GM19324 (cell line): ENCODE results near the gene TMEM154.

ENCODE experiments used
- ATAC-seq: cut with Tn5 transposase; IDR thresholded peaks from one replicate; pipeline ENCODE4 v1.9.1; 2021; ENCODE audit warnings: mild to moderate bottlenecking, moderate library complexity; ENCODE audit not compliant: unreplicated experiment, low FRiP score

TMEM154 gene

DNA sequence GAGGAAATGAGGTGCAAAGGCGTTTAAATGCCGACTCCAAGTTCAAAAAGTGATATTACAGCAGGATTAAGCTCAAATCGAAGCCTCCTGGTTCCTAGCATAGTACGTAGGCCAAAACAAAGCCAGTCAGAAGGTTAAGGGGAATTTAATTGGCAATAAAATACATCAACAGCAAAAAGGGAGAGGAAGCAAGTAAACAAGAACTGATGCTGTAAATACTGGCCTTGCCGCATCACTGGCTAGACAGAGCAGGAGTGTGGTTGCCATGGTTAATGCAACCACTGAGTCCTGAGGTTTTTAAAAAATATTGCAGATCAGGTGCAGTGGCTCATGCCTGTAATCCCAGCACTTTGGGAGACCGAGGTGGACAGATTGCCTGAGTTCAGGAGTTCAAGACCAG, 80.7 kb downstream of the TMEM154 start:
- ATAC-seq = no peak

DNA sequence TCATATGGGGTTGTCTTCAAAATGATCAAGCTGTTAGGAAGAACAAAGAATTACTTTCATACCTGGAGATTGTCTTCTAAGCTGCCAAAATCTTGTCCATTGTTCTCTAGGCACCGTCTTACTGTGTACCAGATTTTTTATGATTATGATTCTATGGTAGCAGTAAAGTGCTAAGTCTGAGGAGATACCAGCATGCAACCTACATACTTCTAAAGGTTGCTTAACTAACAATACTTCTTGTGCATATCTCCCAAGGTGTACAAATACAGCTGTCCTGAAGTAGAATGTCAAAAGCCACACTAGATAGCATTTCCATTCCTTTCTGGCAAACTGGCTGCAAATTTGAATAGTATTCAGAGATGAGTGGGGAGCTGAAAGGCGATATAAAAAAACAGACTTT, 81.3 kb downstream of the TMEM154 start:
- ATAC-seq = no peak

DNA sequence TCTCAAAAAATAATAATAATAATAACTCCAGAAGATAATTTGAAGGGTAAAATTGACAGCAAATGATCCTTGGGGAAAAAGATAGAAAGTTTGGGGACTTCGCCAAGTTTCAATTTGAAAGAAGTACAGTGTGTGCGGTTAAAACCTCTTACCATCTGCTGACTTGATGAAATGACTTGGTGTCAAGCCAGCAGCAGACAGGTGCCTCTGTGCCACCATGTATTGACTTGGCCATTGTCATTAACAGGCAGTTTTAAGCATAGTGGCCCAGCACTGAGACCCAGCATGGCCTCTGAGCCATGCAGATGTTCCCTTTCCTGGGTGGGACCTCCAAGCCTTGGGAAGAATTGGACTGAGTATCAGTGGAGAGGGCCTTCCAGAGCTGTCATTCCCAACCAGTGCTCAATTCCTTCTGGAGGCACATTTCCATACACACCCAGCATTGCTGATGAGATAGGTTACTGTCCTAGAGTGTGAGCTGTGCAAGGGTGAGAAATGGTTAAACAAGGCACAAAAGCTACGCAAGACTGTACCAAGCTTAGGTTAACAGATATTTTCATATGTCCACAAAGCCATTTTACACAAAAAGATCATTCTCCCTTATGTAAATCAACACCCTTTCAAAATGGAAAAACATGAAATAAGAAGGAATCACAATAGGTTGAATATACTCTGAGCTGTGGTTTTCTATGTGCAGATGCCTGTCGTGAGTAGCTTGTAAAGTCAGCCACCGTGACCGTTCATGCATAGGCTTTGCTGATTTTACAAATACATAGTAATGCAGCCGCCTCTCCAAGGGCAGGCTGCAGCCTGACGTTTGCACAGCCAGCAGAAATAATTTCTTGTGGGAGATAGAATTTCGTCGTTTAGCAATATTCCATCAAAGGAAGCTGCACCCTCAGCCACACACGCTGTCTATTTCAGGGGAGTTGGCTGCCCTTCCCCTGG, 84.5 kb downstream of the TMEM154 start:
- ATAC-seq = peak; percentile 67

DNA sequence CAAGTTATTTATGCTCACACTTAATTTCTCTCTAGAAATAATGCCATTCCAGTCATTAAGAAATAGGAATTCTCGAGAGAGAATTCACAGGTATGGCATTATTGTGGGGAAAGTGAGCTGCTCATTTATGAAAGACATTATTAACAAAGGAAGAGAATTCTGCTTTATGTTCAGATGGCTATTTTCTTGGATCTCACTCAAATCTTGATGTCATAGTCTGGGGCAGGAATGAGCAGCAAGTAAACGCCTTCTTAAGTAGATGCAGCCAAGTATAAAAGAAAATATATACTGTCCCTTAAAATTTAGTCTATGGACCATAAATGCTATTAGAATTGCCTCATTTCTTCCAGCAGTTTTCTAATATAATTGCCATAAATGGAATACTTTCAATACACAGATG, 85.7 kb downstream of the TMEM154 start:
- no peak for ATAC-seq

DNA sequence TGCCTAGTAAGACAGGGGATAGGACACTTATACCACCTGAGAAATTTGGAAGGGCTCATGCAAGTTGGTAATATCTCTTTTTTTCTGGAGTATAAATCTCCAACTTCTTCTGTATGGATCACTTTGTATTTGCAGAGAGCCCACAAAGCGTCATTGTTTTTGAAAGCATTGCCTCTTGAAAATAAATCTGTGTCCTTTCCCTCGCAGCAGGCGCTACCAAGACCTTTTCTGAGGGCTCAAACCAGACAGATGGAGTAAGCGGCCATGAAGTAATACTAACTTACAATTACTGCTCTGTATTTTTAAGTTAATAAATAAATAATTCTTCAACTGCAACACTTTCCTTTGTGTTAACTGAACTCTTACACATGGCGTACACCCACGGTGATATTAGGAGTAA, 87.9 kb downstream of the TMEM154 start:
- ATAC-seq = no peak

DNA sequence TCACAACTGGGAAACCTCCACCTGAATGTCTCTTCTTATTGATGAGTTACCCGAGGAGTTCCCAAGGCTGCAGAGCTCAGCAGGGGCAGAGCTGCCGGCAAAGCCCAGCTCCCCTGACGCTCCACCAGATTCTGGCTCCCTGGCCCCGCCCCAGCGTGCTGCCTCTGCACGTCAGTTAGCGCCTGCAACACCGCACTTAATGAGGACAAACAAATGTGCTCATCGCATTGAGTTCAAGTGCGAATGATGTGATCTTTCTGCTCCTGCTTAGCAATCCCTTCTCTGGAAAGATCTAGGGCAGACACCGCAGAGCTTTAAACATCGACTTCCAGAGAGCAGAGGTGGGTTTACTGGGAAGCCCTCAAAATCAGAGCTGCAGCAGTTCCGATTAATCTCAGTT, 88.4 kb downstream of the TMEM154 start:
- no peak for ATAC-seq

DNA sequence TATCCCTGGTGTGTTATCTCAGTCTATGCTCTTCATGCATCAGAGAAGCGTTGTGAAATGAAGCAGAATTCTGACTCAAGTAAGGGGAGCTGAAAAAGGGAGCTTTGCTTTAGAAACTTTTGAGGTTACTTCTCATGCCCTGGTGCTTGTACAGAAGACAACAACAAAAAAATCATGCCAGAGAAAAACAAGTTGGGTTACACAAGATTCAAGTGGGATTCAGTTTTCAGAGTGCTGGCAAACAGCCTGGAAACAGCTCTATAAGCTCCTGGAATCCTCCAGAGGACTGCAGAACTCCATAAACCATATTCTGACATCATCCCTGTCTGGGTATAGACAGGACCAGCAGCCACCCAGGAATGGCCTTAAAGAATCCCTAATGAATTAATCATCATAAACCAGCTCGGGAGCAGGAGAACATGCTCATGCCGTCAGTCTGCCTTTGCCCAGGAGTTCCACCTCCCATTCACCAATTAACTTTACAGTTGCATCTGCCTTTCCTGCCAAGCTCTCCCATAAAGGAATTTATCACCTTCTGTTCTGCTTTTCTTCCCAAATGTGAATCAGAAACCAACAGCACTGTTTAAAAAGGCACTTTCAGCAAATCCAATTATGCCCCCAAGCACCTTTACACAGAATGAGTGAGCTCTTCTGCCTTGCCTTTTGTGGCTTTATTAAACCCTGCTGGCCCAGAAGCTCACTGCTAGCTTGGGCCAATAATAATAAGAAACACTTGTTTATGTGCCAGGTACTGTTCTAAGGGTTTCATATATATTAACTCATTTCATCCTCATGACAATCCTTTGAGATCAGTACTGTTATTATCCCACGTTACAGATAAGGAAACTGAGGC, 89.4 kb downstream of the TMEM154 start:
- no peak for ATAC-seq

DNA sequence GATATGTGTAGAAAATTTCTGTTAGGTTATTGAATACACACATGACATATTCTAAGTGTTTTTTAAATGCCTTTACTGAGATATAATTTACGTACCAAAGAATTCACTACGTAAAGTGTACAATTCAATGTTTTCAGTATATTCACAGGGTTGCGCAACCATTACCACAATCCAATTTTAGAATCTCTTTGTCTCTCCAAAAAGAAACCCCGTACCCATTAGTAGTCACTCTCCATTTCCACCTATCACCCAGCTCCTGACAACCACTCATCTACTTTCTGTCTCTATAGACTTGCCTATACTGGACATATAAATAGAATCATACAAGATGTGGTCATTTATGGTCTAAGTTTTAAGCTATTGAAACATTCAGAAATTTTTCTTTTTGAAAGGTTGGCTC, 90.9 kb downstream of the TMEM154 start:
- ATAC-seq = no peak

DNA sequence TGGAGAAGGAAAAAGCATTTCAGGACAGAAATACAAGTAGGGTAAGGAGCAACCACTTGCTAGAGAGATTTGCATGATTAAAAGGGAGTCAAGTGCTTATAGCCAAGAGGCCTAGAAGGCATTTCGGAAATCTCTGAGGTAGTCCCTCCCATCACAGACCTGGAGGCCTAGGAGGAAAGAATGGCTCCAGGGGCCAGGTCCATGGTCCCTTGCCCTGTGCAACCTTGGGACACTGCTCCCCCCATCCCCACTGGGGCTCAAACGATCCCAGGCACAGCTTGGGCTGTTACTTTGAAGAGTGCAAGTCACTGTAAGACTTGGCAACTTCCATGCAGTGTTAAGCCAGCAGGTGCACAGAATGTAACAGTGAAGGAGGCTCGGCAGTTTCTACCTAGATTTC, 92.7 kb downstream of the TMEM154 start:
- no peak for ATAC-seq

DNA sequence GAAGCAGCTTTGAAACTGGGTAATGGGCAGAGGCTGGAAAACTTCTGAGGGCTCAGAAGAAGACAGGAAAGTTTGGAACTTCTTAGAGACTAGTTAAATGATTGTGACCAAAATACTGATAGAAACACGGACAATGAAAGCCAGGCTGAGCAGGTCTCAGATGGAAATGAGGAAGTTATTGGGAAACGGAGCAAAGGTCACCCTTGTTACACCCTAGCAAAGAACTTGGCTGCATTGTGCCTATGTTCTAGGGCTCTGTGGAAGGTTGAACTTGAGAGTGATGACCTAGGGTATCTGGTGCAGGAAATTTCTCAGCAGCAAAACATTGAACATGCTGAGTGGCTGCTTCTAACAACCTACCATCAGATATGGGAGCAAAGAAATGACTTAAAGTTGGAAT, 93.1 kb downstream of the TMEM154 start:
- ATAC-seq = no peak

DNA sequence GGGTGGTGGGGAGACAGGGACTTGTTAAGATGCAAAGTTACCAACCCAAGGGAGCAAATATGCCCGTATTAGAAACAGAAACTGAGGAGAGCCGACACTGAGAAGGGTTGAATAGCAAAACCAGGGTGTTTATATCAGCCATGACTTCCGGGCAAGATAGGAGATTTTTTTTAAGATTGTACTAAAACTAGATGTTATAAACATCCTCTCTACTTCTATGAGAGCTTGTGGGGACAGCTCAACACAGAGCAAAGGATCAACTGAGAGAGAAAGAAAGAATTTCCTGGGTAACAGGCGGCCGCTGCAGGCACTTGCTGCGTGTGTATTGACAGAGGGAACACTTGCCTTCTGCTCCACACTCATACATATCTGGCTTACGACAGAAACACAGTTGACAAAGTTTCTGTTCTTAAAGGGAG, 94.8 kb downstream of the TMEM154 start:
- peak; percentile 74 for ATAC-seq

DNA sequence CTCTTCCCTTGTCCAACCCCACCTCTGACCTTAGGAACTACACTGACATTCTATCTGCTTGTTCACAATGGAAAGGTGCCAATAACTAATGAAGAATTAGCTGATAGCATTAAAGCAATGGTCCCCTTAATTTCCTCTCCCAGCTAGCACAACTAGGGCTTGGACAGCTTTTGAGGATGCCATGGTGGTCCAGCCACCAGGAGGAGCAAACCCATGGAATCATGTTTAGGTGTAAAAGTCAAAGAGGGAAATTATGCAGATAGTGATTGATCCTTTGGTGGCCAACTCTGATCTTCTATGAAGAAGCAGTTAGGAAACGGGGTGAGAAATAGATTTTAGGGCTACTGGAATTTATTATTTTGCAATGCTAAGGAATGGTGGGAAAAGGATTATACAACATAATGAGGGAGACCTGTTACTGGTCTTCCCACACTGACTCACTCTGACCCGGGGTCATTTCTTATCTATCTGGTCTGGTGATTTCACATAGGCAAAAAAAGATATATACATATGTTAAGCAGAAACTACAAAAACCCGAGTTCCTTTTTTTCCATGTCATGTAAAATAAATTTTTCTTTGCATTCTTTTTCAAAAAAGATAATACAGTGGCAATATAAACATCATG, 98.1 kb downstream of the TMEM154 start:
- ATAC-seq = no peak

DNA sequence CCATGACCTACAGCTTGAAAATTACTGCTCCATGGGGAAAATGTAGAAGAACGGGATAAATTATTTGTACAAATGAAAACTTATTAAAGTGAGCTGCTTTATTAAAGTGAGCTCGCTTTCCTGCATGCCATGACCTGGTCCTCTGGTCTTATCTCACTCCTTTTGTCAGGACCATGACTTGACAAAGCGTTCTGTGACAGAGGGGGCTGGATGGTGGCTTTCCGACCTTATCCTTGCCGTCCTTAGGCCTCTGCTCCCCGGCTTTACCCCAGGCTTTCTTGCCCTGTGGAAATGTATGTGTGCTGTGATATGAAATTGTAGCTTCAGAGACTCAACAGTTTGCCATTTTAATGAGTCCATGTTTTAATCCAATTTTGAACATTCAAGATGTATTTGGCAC, 99.9 kb downstream of the TMEM154 start:
- no peak for ATAC-seq

DNA sequence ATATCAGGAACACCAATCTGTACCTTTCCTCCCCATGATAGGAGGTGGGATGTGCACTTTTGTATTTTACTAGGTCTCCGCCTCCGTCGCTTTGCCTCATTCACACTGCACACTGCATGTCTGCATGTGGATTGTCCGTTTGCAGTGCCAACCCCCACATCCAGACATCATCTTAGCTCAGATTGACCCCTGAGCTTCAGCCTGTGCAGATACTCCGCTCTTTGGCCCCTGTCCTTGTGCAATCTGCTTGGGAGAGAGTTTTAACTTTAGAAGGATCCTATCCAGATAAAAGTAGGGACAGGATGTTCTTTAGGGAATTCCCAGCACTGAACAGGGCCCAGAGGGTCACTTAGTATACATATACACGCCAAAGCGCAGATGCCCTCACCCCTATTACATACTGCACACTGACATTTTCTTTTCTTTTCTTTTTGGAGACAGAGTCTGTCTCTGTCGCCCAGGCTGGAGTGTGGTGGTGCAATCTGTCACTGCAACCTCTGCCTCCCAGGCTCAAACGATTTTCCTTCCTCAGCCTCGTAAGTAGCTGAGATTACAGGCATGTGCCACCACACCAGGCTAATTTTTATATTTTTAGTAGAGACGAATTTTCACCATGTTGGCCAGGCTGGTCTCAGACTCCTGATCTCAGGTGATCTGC, 100.6 kb downstream of the TMEM154 start:
- ATAC-seq = no peak

DNA sequence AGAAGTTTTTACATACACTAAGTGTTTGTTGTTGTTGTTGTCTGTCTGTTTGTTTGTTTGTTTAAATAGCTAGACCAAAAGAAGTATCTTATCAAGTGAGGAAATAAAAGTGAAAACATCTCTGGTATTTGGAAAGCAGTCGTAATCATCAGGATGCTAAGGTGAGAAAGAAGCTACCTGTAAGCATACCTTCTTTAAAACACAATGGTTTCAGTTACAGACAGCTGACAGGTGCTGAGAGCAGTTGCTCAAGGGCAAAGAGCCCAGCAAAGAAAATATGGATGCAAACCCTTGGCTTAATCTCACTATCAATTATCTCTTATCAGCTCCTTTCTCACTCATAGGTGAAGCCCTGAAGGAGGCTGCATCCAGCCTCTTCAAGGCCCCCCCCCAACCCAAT, 101.1 kb downstream of the TMEM154 start:
- no peak for ATAC-seq

DNA sequence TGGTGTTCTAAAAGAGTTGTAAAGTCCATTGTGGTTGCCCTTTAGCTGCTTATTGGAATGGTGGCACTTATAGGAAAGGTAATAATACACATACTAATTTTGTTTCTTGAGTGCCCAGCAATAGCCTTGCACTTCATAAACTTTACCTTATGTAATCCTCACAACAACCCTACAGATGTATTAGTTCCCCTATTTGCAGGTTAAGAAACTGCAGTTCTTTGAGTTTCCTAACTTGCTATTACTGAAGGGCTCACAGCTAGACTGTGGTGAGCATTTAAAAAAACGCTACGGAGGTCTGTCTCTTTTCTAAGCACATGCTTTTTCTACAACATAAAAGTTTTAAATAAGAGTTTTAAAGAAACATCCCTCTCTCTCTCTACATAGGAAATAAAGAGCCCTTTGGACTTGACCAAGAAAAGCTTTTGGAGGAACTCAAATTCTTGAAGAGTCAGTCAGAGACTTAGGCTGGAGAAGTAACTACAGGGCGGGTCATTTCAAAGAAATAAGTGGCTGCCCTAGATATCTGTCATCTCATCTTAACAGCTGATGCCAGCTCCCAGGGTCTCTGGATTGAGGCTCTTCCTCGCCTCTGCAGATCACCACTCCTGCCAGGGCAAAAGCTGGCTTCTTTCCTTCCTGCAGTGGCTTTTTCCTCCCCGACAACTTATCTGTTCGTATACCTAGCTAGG, 101.9 kb downstream of the TMEM154 start:
- ATAC-seq = no peak

DNA sequence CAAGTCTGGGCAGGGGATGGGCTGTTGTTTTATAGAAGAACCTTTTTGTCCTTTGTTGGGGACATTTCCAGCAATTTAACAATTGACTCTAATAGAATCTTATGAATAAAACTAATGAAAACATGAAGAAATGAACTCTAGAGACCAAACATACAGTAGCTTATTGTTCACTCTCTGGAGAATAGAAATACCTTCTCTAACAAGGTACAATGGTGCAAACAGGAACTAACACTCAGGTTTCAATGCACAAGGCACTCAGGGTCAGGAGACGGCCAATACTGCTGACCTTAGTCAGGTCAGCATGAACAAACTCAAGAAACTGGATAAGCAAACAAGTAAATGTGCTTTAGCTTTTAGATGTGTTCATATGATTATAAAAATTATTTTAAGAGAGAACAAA, 104.3 kb downstream of the TMEM154 start:
- no peak for ATAC-seq

DNA sequence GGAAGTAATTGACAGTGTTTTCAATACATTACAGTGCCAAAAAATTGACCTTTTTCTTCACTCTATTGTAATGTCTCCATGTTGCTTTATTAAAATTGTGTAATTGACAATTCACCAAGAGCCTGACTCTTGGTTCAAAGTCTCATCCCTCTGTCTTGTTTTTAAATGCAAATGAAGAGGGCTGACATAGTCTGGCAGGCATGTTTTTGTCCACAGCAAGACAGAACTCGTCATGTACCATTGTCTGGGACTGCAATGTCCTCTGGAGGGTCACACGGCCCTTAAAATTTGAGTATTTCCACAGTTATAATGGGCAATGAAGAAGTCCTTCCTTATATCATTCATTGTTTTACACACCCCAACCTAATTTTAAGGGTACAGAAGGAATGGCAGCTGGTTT, 105.9 kb downstream of the TMEM154 start:
- ATAC-seq = no peak

DNA sequence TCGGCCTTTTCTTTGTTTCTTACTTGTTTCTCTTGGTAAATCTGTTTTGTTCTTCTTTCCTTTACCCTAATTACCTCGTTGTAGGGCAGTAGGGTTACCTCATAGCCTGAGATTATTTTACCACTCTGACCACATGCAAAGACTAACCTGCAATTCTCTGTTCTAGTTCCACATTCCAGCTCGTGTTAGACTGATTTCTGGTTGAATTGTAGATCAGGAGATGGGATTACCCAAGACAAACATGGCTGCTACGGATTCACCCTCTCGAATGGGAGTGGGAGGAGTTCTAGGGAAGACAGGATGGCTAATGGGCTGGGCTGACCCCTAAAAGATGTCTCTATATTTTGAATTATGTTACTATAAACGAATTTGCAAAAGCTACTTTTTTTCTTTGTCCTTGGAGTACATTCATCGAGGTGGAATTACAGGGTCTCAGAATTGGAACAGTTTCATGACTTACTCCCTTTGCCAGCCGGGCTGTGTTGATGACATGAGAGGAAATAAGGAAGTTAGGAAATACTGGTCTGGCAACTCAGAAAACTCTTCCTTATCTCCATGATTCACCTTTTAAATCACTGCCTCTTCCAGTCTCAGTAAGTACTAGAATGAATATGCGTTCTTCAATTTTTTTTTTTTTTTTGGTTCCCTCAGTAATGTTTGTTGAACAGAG, 107.2 kb downstream of the TMEM154 start:
- no peak for ATAC-seq
